Measurements from ENCODE around the gene HSD17B14. TPM values are rescaled to one million over a fixed set of nuclear protein-coding genes. Genes with fewer than 3 reads are reported as not detected.

HSD17B14 gene
- total RNA-seq, 1 donor from 2014 or later, result 1.0 TPM

DNA sequence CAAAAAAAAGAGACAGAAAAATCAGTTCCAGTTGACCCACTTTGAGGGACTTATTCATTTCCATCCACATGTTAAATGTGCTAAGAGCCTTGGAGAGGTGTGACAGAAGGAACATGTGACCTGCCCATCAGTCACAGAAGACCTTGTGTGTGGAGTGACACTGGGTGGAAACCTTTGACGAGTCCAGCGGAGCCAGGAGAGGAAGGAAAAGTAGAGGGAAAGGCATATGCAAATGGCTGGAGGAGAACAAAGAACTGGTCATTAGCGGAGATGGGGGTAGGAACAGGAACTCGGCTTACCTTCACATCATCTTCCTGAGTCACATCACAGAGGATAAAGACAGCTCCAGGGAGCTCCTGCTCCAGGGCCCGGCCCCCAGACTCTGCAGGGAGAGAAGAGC lies 2.3 kb downstream of the HSD17B14 start:
- H3K27ac Mint-ChIP-seq (ENCODE audit: unreplicated experiment), result no peak overlapping the region
- peaks cover 4% of the 10 kb centered on the region for H3K36me3 Mint-ChIP-seq (ENCODE audit: unreplicated experiment)
- peaks cover 7% of the 10 kb centered on the region for H3K9me3 Mint-ChIP-seq (ENCODE audit: unreplicated experiment)
- no peak for DNase-seq
- TF ChIP-seq, protein P1, sequence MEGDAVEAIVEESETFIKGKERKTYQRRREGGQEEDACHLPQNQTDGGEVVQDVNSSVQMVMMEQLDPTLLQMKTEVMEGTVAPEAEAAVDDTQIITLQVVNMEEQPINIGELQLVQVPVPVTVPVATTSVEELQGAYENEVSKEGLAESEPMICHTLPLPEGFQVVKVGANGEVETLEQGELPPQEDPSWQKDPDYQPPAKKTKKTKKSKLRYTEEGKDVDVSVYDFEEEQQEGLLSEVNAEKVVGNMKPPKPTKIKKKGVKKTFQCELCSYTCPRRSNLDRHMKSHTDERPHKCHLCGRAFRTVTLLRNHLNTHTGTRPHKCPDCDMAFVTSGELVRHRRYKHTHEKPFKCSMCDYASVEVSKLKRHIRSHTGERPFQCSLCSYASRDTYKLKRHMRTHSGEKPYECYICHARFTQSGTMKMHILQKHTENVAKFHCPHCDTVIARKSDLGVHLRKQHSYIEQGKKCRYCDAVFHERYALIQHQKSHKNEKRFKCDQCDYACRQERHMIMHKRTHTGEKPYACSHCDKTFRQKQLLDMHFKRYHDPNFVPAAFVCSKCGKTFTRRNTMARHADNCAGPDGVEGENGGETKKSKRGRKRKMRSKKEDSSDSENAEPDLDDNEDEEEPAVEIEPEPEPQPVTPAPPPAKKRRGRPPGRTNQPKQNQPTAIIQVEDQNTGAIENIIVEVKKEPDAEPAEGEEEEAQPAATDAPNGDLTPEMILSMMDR (IDR thresholded peaks at IDR 0.05; ENCODE audit: partially characterized antibody, unreplicated experiment), result no peak
- H3K4me1 Mint-ChIP-seq (ENCODE audit: low read depth, unreplicated experiment), result peaks cover 2% of the 10 kb centered on the region
- H3K27me3 Mint-ChIP-seq (ENCODE audit: unreplicated experiment), result peaks cover 9% of the 10 kb centered on the region
- H3K4me3 Mint-ChIP-seq (ENCODE audit: unreplicated experiment), result peak overlapping the region; percentile 24

DNA sequence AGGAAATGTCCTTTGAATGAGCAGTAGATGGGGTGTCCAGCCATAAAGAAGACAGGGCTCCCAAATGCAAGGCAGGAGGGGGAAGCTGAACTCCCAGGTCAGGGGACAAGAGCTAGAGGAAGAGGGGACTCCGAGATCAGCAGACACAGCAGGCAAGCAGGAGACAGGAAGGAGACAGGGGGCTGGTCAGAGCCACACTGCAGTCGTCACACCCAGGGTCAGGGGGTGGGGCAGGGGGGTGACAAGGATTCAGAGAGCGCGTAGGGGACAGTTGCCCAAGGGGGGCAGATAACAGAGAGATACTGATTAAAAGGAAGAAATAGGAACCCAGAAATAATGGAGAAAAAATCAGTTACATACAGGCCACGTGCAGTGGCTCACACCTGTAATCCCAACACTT lies 3.2 kb downstream of the HSD17B14 start:
- Mint-ChIP-seq H3K27ac (ENCODE audit: unreplicated experiment) (no peak overlapping the region), H3K36me3 (ENCODE audit: unreplicated experiment) (peaks cover 4% of the 10 kb centered on the region), H3K27me3 (ENCODE audit: unreplicated experiment) (peaks cover 9% of the 10 kb centered on the region), H3K4me3 (ENCODE audit: unreplicated experiment) (no peak overlapping the region), H3K4me1 (ENCODE audit: low read depth, unreplicated experiment) (peaks cover 2% of the 10 kb centered on the region), H3K9me3 (ENCODE audit: unreplicated experiment) (peaks cover 7% of the 10 kb centered on the region)
- DNase-seq, result no peak
- TF ChIP-seq, protein P1 (IDR thresholded peaks at IDR 0.05; ENCODE audit: partially characterized antibody, unreplicated experiment), result no peak

DNA sequence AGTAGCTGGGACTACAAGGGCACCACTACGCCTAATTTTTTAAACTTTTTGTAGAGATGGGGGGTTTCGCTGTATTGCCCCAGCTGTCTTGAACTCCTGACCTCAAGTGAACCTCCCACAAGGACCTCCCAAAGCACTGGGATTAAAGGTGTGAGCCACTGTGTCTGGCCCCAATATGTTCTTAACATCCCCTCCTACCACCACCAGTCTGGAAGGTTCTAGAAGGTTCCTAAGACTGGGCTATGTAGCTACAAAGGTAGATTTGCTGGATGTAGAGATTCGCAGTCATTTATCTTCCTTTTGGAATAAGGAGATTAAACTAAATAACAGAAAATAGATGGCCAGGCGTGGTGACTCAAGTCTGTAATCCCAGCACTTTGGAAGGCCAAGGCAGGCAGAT lies 5.3 kb downstream of the HSD17B14 start:
- H3K27ac Mint-ChIP-seq (ENCODE audit: unreplicated experiment), result no peak overlapping the region
- H3K4me3 Mint-ChIP-seq (ENCODE audit: unreplicated experiment), result no peak overlapping the region
- peaks cover 2% of the 10 kb centered on the region for H3K4me1 Mint-ChIP-seq (ENCODE audit: low read depth, unreplicated experiment)
- no peak for DNase-seq
- TF ChIP-seq, protein P1 (IDR thresholded peaks at IDR 0.05; ENCODE audit: partially characterized antibody, unreplicated experiment), result no peak
- peaks cover 4% of the 10 kb centered on the region for H3K36me3 Mint-ChIP-seq (ENCODE audit: unreplicated experiment)
- H3K27me3 Mint-ChIP-seq (ENCODE audit: unreplicated experiment), result peaks cover 7% of the 10 kb centered on the region
- peaks cover 5% of the 10 kb centered on the region for H3K9me3 Mint-ChIP-seq (ENCODE audit: unreplicated experiment)

DNA sequence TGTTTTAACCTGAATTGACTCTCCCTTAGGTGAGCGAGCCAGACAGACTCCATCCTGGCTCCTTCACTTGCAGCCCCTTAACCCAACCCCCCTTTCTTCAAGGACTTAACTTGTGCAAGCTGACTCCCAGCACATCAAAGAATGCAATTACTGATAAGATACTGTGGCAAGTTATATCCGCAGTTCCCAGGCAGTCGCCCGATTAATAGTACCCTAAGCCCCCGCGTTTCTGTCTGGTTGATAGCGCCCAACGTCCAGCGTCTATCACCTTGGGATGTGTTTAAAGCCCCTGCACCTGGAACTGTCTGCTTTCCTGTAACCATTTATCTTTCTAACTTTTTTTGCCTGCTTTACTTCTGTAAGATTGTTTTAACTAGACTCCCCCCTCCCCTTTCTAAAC lies 6.2 kb downstream of the HSD17B14 start:
- Mint-ChIP-seq H3K4me1 (ENCODE audit: low read depth, unreplicated experiment) (peaks cover 2% of the 10 kb centered on the region), H3K27me3 (ENCODE audit: unreplicated experiment) (peaks cover 7% of the 10 kb centered on the region), H3K36me3 (ENCODE audit: unreplicated experiment) (peaks cover 4% of the 10 kb centered on the region), H3K4me3 (ENCODE audit: unreplicated experiment) (no peak overlapping the region), H3K9me3 (ENCODE audit: unreplicated experiment) (peaks cover 5% of the 10 kb centered on the region), H3K27ac (ENCODE audit: unreplicated experiment) (no peak overlapping the region)
- DNase-seq, result no peak
- TF ChIP-seq, protein P1 (IDR thresholded peaks at IDR 0.05; ENCODE audit: partially characterized antibody, unreplicated experiment), result no peak

DNA sequence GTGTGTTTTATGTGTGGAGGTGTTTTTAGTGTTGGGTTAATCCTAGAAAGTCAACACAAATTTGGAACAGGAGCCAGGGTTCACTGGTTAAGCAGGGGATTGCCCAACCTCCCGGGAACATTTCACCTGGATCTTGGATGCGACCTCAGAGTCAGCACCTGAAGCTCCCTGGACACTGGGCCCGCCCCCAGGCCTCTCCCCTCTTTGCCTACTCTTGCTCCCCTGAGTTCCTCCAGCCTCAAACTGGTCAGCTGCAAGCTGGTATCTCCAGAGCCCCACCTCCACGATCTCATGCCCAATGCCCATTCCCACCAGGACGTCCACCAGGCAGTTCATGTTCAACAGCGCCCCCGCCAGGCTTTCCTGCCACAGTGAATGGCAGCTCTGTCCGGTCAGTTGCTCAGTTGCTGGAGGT lies 9.7 kb downstream of the HSD17B14 start:
- Mint-ChIP-seq H3K36me3 (ENCODE audit: unreplicated experiment) (no peaks in the 10 kb centered on the region), H3K9me3 (ENCODE audit: unreplicated experiment) (peaks cover 3% of the 10 kb centered on the region), H3K4me1 (ENCODE audit: low read depth, unreplicated experiment) (no peaks in the 10 kb centered on the region), H3K27me3 (ENCODE audit: unreplicated experiment) (peaks cover 2% of the 10 kb centered on the region), H3K27ac (ENCODE audit: unreplicated experiment) (no peak overlapping the region), H3K4me3 (ENCODE audit: unreplicated experiment) (no peak overlapping the region)
- DNase-seq, result peak; percentile 31
- TF ChIP-seq, protein P1 (IDR thresholded peaks at IDR 0.05; ENCODE audit: partially characterized antibody, unreplicated experiment), result peak; percentile 13

Data from glutamatergic neuron (in vitro differentiated cells).